CD4-positive, alpha-beta memory T cell (primary cell): ENCODE results near the gene C10orf95. TPM values are rescaled to one million over a fixed set of nuclear protein-coding genes. Genes with fewer than 3 reads are reported as not detected.
A peak's percentile ranks its signal among the peaks of the same experiment; 100 is the strongest.

Experiments used
- CTCF ChIA-PET: fragments of 350-600 bp; sonication (Branson Sonifier 250); formaldehyde crosslinking; loops from one replicate; lab custom pipeline; 2021; ENCODE audit warnings: inconsistent platforms; ENCODE audit not compliant: partially characterized antibody; lab: Charles Lee
- POLR2A ChIA-PET: fragments of 350-600 bp; sonication (Branson Sonifier 250); formaldehyde crosslinking; loops from one replicate; lab custom pipeline; 2021; ENCODE audit not compliant: partially characterized antibody; lab: Charles Lee
- DNase-seq, 5 donors: peaks; one replicate each; pipeline versions ENCODE4 v3.0.0 to v3.0.0-alpha.2; 2020 to 2022; ENCODE audit warnings: mixed read lengths in 1 of 5
- H3K27ac ChIP-seq: one replicate; pipeline ENCODE4 v1.7.0; 2013; ENCODE audit warnings: low read depth, low read length
- H3K27me3 ChIP-seq: 2 replicates; pipeline ENCODE4 v1.7.0; 2013; ENCODE audit warnings: mild to moderate bottlenecking, low read length, moderate library complexity; ENCODE audit not compliant: insufficient read depth
- H3K36me3 ChIP-seq: 2 replicates; pipeline ENCODE4 v1.7.0; 2013; ENCODE audit warnings: mild to moderate bottlenecking, low read length, moderate library complexity; ENCODE audit not compliant: insufficient read depth
- H3K4me1 ChIP-seq: 2 replicates; pipeline ENCODE4 v1.7.0; 2013; ENCODE audit warnings: mild to moderate bottlenecking, low read length, moderate library complexity; ENCODE audit not compliant: insufficient read depth
- H3K4me3 ChIP-seq, 2 donors: one replicate each; pipeline ENCODE4 v1.7.0; 2013; ENCODE audit warnings: low read length in 2 of 2, mild to moderate bottlenecking in 1 of 2
- H3K9me3 ChIP-seq, 2 donors: one replicate each; pipeline ENCODE4 v1.7.0; 2013; ENCODE audit warnings: low read length in 2 of 2, control low read depth in 1 of 2; ENCODE audit not compliant: control insufficient read depth in 1 of 2
- H3K27ac Mint-ChIP-seq, 7 donors: one replicate each; pipeline ENCODE4 v1.8.0; 2020 to 2021; ENCODE audit warnings: mixed read lengths in 7 of 7, mild to moderate bottlenecking in 6 of 7, inconsistent platforms in 3 of 7, moderate library complexity in 3 of 7
- H3K27me3 Mint-ChIP-seq, 2 donors: one replicate each; pipeline ENCODE4 v1.8.0; 2020 to 2021; ENCODE audit warnings: mixed read lengths in 2 of 2
- H3K36me3 Mint-ChIP-seq, 2 donors: one replicate each; pipeline ENCODE4 v1.8.0; 2020 to 2021; ENCODE audit warnings: mixed read lengths in 2 of 2, inconsistent platforms in 1 of 2, mild to moderate bottlenecking in 1 of 2
- H3K4me1 Mint-ChIP-seq, 4 donors: one replicate each; pipeline ENCODE4 v1.8.0; 2020 to 2021; ENCODE audit warnings: mixed read lengths in 4 of 4, mild to moderate bottlenecking in 1 of 4
- H3K4me3 Mint-ChIP-seq, 8 donors: one replicate each; pipeline ENCODE4 v1.8.0; 2020 to 2021; ENCODE audit warnings: mixed read lengths in 8 of 8, mild to moderate bottlenecking in 7 of 8, moderate library complexity in 6 of 8, inconsistent platforms in 3 of 8
- H3K9me3 Mint-ChIP-seq, 8 donors: one replicate each; pipeline ENCODE4 v1.8.0; 2020 to 2021; ENCODE audit warnings: mixed read lengths in 8 of 8, mild to moderate bottlenecking in 5 of 8, inconsistent platforms in 3 of 8, moderate library complexity in 1 of 8
- intact Hi-C: fragments of 100-400 bp; cut with micrococcal nuclease; formaldehyde crosslinking; loops from one replicate; pipeline ENCODE4 v1.15.1; 2023
- polyA plus RNA-seq, 2 donors: library from polyadenylated mRNA; unstranded; fragments of 300-500 nt; fragmentation: Illumina TruSeq; gene quantifications; one replicate each; pipeline ENCODE4 v1.2.3, GENCODE V29; 2021
- total RNA-seq, 2 experiments: library from RNA; stranded (reverse); gene quantifications; one replicate each; pipeline ENCODE4 v1.2.3, GENCODE V29; 2021

The C10orf95 gene
- total and polyA plus RNA-seq, 4 experiments from 2014 or later = 0.41 to 1.6 (median 0.65) TPM

- Mint-ChIP-seq H3K27me3 (no peaks in the 10 kb centered on the region), H3K27ac (no peak overlapping the region), H3K4me1 (peaks cover 1 to 9% (median 3%) of the 10 kb centered on the region in 4 donors), H3K36me3 (peaks cover 0 to 8% of the 10 kb centered on the region in 2 donors), H3K4me3 (no peak overlapping the region), H3K9me3 (no peaks in the 10 kb centered on the region)
- CTCF ChIA-PET = interaction anchor here (0.5 to 0.8 kb wide), 2 partner anchors 11 to 20 kb away, joined by 3 read pairs; no protein-coding TSS in a partner anchor
- Histone ChIP-seq H3K27ac (no peak overlapping the region), H3K9me3 (no peaks in the 10 kb centered on the region), H3K4me3 (no peak overlapping the region), H3K27me3 (no peaks in the 10 kb centered on the region), H3K36me3 (no peaks in the 10 kb centered on the region), H3K4me1 (peaks cover 5% of the 10 kb centered on the region)
- no peak for DNase-seq
- intact Hi-C loops = no loop called here
- POLR2A ChIA-PET = no interaction called here
Observed at GRCh38 chr10:102467971-102468438, 16.7 kb upstream of the C10orf95 start.

- Mint-ChIP-seq H3K4me1 (peaks cover 3 to 11% (median 7%) of the 10 kb centered on the region in 4 donors), H3K4me3 (no peak overlapping the region), H3K27me3 (no peaks in the 10 kb centered on the region), H3K9me3 (no peaks in the 10 kb centered on the region), H3K27ac (no peak overlapping the region), H3K36me3 (peaks cover 0 to 8% of the 10 kb centered on the region in 2 donors)
- intact Hi-C loops = no loop called here
- H3K36me3 ChIP-seq = no peaks in the 10 kb centered on the region
- no peak overlapping the region for H3K4me3 ChIP-seq
- DNase-seq = no peak
- POLR2A ChIA-PET = no interaction called here
- H3K4me1 ChIP-seq = no peaks in the 10 kb centered on the region
- no peaks in the 10 kb centered on the region for H3K9me3 ChIP-seq
- no peaks in the 10 kb centered on the region for H3K27me3 ChIP-seq
- no peak overlapping the region for H3K27ac ChIP-seq
- CTCF ChIA-PET = no interaction called here
Observed at GRCh38 chr10:102467318-102467717, 16.0 kb upstream of the C10orf95 start.

- ChIA-PET POLR2A (no interaction called here), CTCF (interaction anchor here (0.6 kb wide), 1 partner anchor 312 kb away, joined by 3 read pairs; no protein-coding TSS in a partner anchor)
- H3K27me3 Mint-ChIP-seq = no peaks in the 10 kb centered on the region
- no peaks in the 10 kb centered on the region for H3K36me3 ChIP-seq
- no peaks in the 10 kb centered on the region for H3K27me3 ChIP-seq
- peaks cover 0 to 8% of the 10 kb centered on the region in 2 donors for H3K36me3 Mint-ChIP-seq
- no peaks in the 10 kb centered on the region for H3K9me3 ChIP-seq
- H3K4me1 ChIP-seq = peaks cover 16% of the 10 kb centered on the region
- H3K4me3 ChIP-seq = no peak overlapping the region
- intact Hi-C loops = no loop called here
- no peak overlapping the region for H3K27ac ChIP-seq
- DNase-seq = no peak
- H3K9me3 Mint-ChIP-seq = no peaks in the 10 kb centered on the region
- no peak overlapping the region for H3K27ac Mint-ChIP-seq
- peaks cover 15 to 28% (median 23%) of the 10 kb centered on the region in 4 donors for H3K4me1 Mint-ChIP-seq
- no peak overlapping the region for H3K4me3 Mint-ChIP-seq
Observed at GRCh38 chr10:102465466-102465865, 14.1 kb upstream of the C10orf95 start.

- Histone ChIP-seq H3K4me1 (peaks cover 16% of the 10 kb centered on the region), H3K27me3 (no peaks in the 10 kb centered on the region), H3K27ac (no peak overlapping the region), H3K4me3 (no peak overlapping the region), H3K36me3 (no peaks in the 10 kb centered on the region), H3K9me3 (no peaks in the 10 kb centered on the region)
- Mint-ChIP-seq H3K27ac (no peak overlapping the region), H3K36me3 (peaks cover 0 to 3% of the 10 kb centered on the region in 2 donors), H3K4me3 (no peak overlapping the region), H3K27me3 (no peaks in the 10 kb centered on the region), H3K9me3 (peaks cover 0 to 2% (median 0%) of the 10 kb centered on the region in 8 donors), H3K4me1 (peaks cover 16 to 38% (median 23%) of the 10 kb centered on the region in 4 donors)
- DNase-seq = no peak
- CTCF ChIA-PET = interaction anchor here (1.5 kb wide), 1 partner anchor 16 kb away, joined by 4 read pairs; no protein-coding TSS in a partner anchor
- POLR2A ChIA-PET = interaction anchor here (4.5 to 5.6 kb wide), 2 partner anchors 13 to 69 kb away, joined by 31 to 126 read pairs; partner anchors contain the start of genes C10orf95 and NFKB2
- intact Hi-C loops = loop anchor here (5.0 kb wide), 1 partner anchor 332 kb away; the partner anchor contains the start of gene PPRC1
Observed at GRCh38 chr10:102463983-102464382, 12.6 kb upstream of the C10orf95 start.

- H3K27me3 Mint-ChIP-seq = no peaks in the 10 kb centered on the region
- H3K27ac ChIP-seq = no peak overlapping the region
- H3K4me1 Mint-ChIP-seq = peaks cover 16 to 38% (median 23%) of the 10 kb centered on the region in 4 donors
- H3K4me3 ChIP-seq = no peak overlapping the region
- POLR2A ChIA-PET = interaction anchor here (1.1 to 5.6 kb wide), 8 partner anchors 11 to 68 kb away, joined by 3 to 126 read pairs (median 14); partner anchors contain the start of genes C10orf95, CUEDC2, FBXL15 and NFKB2
- DNase-seq = no peak
- H3K9me3 ChIP-seq = no peaks in the 10 kb centered on the region
- intact Hi-C loops = loop anchor here (5.0 kb wide), 1 partner anchor 330 kb away; the partner anchor contains the start of gene PPRC1
- peaks cover 16% of the 10 kb centered on the region for H3K4me1 ChIP-seq
- peak overlapping the region in 7 of 8 donors; percentile 3 to 95 (median 89) for H3K4me3 Mint-ChIP-seq
- H3K36me3 ChIP-seq = no peaks in the 10 kb centered on the region
- peaks cover 0 to 2% (median 0%) of the 10 kb centered on the region in 8 donors for H3K9me3 Mint-ChIP-seq
- CTCF ChIA-PET = interaction anchor here (1.5 to 3.6 kb wide), 5 partner anchors 12 to 121 kb away, joined by 4 to 22 read pairs (median 7); partner anchors contain the start of gene C10orf95
- peak overlapping the region in 3 of 7 donors; percentile 54 to 79 (median 61) for H3K27ac Mint-ChIP-seq
- peaks cover 2 to 3% of the 10 kb centered on the region in 2 donors for H3K36me3 Mint-ChIP-seq
- no peaks in the 10 kb centered on the region for H3K27me3 ChIP-seq
Observed at GRCh38 chr10:102462512-102463054, 11.2 kb upstream of the C10orf95 start.

GRCh38 chr10:102461187-102462054 lies 10.1 kb upstream of the C10orf95 start:
- intact Hi-C loops = loop anchor here (1.0 to 5.0 kb wide), 7 partner anchors 11 to 329 kb away; partner anchors contain the start of genes ACTR1A, CUEDC2, GBF1 and PPRC1
- Mint-ChIP-seq H3K4me1 (peaks cover 16 to 38% (median 23%) of the 10 kb centered on the region in 4 donors), H3K27ac (peak overlapping the region; percentile 75 to 95 (median 87)), H3K36me3 (peaks cover 2 to 3% of the 10 kb centered on the region in 2 donors), H3K9me3 (peaks cover 0 to 2% (median 0%) of the 10 kb centered on the region in 8 donors), H3K27me3 (no peaks in the 10 kb centered on the region), H3K4me3 (peak overlapping the region; percentile 83 to 95 (median 90))
- POLR2A ChIA-PET = interaction anchor here (0.8 to 5.6 kb wide), 14 partner anchors 10 to 231 kb away, joined by 3 to 126 read pairs (median 4); partner anchors contain the start of genes ACTR1A, C10orf95, CUEDC2 and FBXL15
- peak overlapping the region; percentile 52 to 85 for H3K4me3 ChIP-seq
- H3K27me3 ChIP-seq = no peaks in the 10 kb centered on the region
- CTCF ChIA-PET = interaction anchor here (0.7 to 3.6 kb wide), 8 partner anchors 8 to 122 kb away, joined by 3 to 22 read pairs (median 7); partner anchors contain the start of genes C10orf95, CUEDC2 and NFKB2
- H3K36me3 ChIP-seq = no peaks in the 10 kb centered on the region
- DNase-seq = peak; percentile 90 to 91 (median 91)
- peaks cover 16% of the 10 kb centered on the region for H3K4me1 ChIP-seq
- no peaks in the 10 kb centered on the region for H3K9me3 ChIP-seq
- peak overlapping the region; percentile 70 for H3K27ac ChIP-seq
